Osteoblast (primary cell): Measurements from ENCODE around the gene GOLT1B. TPM values are rescaled to one million over a fixed set of nuclear protein-coding genes. Genes with fewer than 3 reads are reported as not detected.

Experiments used
- DNase-seq: peaks from one replicate; pipeline ENCODE4 v3.0.0; 2011; ENCODE audit warnings: low spot score, mixed read lengths; ENCODE audit not compliant: insufficient read length; ENCODE audit errors: missing footprints
- H2AFZ ChIP-seq: 2 replicates; pipeline ENCODE4 v1.6.0; 2011; ENCODE audit warnings: mild to moderate bottlenecking, low read length
- H3K27ac ChIP-seq: 2 replicates; pipeline ENCODE4 v1.5.1; 2011; ENCODE audit warnings: mild to moderate bottlenecking, low read depth, low read length, moderate library complexity
- H3K27me3 ChIP-seq: 2 replicates; pipeline ENCODE4 v1.6.0; 2012; ENCODE audit warnings: mild to moderate bottlenecking, control low read depth, inconsistent platforms, low read length, moderate library complexity; ENCODE audit not compliant: insufficient read depth
- H3K36me3 ChIP-seq: 2 replicates; pipeline ENCODE4 v1.5.1; 2011; ENCODE audit warnings: mild to moderate bottlenecking, low read length, control low read depth, moderate library complexity; ENCODE audit not compliant: insufficient read depth
- H3K4me1 ChIP-seq: 2 replicates; pipeline ENCODE4 v1.5.1; 2011; ENCODE audit warnings: mild to moderate bottlenecking, low read length, control low read depth, moderate library complexity; ENCODE audit not compliant: insufficient read depth
- H3K4me2 ChIP-seq: 2 replicates; pipeline ENCODE4 v1.6.0; 2011; ENCODE audit warnings: mild to moderate bottlenecking, low read length; ENCODE audit not compliant: insufficient read depth
- H3K4me3 ChIP-seq: fragments of 200-600 bp; sonication (generic); 3 replicates; pipeline ENCODE4 v1.5.1; 2012; ENCODE audit warnings: mild to moderate bottlenecking, low read length, inconsistent platforms; ENCODE audit not compliant: insufficient read depth
- H3K79me2 ChIP-seq: 2 replicates; pipeline ENCODE4 v1.6.0; 2012; ENCODE audit warnings: mild to moderate bottlenecking, low read length, control low read depth, inconsistent platforms; ENCODE audit not compliant: insufficient read depth
- H3K9me3 ChIP-seq: 2 replicates; pipeline ENCODE4 v1.5.1; 2011; ENCODE audit warnings: low read depth, low read length, control low read depth
- H4K20me1 ChIP-seq: 2 replicates; pipeline ENCODE4 v1.6.0; 2012; ENCODE audit warnings: mild to moderate bottlenecking, low read length, control low read depth; ENCODE audit not compliant: insufficient read depth
- total RNA-seq: library from RNA; depleted of rRNA; stranded (reverse); fragments of >200 nt; gene quantifications from 2 replicates; pipeline ENCODE4 v1.2.3, GENCODE V29; 2012
- TF ChIP-seq, protein P1 (sequence below): IDR thresholded peaks from 2 replicates; pipeline ENCODE4 v1.5.1; 2011; ENCODE audit warnings: mild to moderate bottlenecking, low read depth, low read length, moderate library complexity; ENCODE audit errors: extremely low read depth

Gene GOLT1B
- total RNA-seq, 1 donor, result 254 TPM

DNA sequence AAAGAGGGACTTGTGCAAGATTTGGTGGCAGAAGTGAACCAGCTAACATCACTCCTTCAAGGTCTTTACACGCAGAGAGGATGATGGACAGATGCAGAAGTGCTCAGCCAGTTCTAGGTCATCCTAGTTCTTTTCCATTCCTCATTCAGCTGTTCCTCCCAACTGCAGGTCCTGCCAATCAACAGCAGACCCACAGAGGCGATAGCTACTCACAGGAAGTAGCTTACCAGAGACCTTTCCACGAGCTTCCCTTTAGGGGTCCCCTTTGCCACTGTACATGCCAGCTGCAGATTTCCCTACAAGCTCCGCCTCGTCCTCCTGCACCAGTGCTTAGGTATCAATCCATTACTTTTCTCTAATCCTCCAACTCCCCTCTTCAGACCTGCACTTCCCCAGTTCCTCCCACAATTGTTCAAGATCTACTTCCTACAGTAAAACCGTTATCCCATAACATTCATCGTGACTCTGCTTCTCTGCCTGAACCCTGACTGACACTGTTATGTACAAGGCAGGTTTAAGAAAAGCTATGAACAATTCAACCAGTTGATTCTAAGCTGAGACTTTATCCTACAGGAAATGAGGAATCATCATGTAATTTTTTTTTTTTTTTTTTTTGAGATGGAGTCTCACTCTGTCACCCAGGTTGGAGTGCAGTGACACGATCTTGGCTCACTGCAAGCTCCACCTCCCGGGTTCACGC, 22.7 kb upstream of the GOLT1B start:
- H3K4me3 ChIP-seq, result no peak overlapping the region
- no peak overlapping the region for H2AFZ ChIP-seq
- H3K36me3 ChIP-seq, result peaks cover 68% of the 10 kb centered on the region
- no peak overlapping the region for H3K27ac ChIP-seq
- TF ChIP-seq, protein P1, sequence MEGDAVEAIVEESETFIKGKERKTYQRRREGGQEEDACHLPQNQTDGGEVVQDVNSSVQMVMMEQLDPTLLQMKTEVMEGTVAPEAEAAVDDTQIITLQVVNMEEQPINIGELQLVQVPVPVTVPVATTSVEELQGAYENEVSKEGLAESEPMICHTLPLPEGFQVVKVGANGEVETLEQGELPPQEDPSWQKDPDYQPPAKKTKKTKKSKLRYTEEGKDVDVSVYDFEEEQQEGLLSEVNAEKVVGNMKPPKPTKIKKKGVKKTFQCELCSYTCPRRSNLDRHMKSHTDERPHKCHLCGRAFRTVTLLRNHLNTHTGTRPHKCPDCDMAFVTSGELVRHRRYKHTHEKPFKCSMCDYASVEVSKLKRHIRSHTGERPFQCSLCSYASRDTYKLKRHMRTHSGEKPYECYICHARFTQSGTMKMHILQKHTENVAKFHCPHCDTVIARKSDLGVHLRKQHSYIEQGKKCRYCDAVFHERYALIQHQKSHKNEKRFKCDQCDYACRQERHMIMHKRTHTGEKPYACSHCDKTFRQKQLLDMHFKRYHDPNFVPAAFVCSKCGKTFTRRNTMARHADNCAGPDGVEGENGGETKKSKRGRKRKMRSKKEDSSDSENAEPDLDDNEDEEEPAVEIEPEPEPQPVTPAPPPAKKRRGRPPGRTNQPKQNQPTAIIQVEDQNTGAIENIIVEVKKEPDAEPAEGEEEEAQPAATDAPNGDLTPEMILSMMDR, result no peak
- H3K4me1 ChIP-seq, result no peaks in the 10 kb centered on the region
- no peak for DNase-seq
- H4K20me1 ChIP-seq, result no peaks in the 10 kb centered on the region
- H3K9me3 ChIP-seq, result no peaks in the 10 kb centered on the region
- H3K4me2 ChIP-seq, result no peak overlapping the region
- H3K79me2 ChIP-seq, result peaks cover 2% of the 10 kb centered on the region
- no peaks in the 10 kb centered on the region for H3K27me3 ChIP-seq

DNA sequence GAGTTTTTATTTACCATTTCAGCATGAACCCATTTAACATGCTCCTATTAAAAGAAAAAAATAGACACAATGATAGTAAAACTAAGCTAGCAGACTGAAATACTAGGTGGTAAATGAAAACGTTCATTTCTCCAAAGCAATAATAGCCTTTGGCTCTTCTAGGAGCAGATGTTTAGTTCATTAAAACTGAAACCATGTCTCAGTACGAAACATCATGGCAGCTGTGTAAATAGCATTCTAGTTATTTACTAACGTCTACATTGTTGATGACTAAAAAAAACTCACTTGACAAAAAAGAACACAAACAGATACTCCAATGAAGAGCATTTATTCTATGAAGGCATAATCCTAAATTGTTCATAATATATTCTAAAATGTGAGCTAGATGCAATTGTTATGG, 18.1 kb upstream of the GOLT1B start:
- Histone ChIP-seq H3K4me3 (no peak overlapping the region), H4K20me1 (no peaks in the 10 kb centered on the region), H3K27ac (no peak overlapping the region), H2AFZ (no peak overlapping the region), H3K9me3 (no peaks in the 10 kb centered on the region), H3K27me3 (no peaks in the 10 kb centered on the region), H3K4me1 (no peaks in the 10 kb centered on the region), H3K79me2 (peaks cover 7% of the 10 kb centered on the region), H3K4me2 (no peak overlapping the region), H3K36me3 (peaks cover 53% of the 10 kb centered on the region)
- no peak for DNase-seq
- TF ChIP-seq, protein P1, result no peak

DNA sequence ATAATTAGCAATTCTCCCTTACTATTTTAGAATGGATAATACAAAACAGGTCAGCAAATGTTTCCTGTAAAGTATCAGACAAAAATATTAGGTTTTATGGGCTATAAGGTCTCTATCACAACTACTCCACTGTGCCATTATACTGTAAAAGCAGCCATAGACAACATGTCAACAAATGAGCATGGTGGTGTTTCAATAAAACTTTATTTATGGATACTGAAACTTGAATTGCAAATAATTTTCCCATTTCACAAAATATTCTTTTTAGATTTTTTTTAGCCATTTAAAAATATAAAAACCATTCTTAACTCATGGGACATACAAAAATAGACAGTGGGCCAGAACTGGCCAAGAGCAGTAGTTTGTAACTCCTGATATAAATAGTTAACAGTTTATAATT, 15.6 kb upstream of the GOLT1B start:
- Histone ChIP-seq H3K4me1 (no peaks in the 10 kb centered on the region), H3K79me2 (peaks cover 9% of the 10 kb centered on the region), H3K9me3 (no peaks in the 10 kb centered on the region), H4K20me1 (no peaks in the 10 kb centered on the region), H2AFZ (no peak overlapping the region), H3K27ac (no peak overlapping the region), H3K36me3 (peaks cover 48% of the 10 kb centered on the region), H3K27me3 (no peaks in the 10 kb centered on the region), H3K4me3 (no peak overlapping the region), H3K4me2 (no peak overlapping the region)
- DNase-seq, result no peak
- TF ChIP-seq, protein P1, result no peak

DNA sequence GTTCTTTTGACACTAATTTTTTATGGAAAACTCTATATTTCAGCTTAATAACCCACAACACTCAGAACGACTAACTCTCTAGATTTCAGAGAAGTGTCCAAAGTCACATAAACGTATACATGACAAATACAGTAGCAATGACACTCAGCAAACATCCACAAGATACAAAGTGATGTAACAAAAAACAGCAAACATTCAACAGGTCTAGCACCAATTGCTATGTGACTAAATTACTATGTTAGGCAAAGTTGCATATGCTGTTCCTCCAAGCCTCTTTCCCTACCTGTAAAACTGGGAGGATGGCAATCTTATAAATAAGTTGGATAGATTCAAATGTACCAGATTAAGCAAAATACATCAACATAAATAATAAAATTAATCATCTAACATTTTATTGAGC, 1.8 kb upstream of the GOLT1B start:
- TF ChIP-seq, protein P1, result no peak
- Histone ChIP-seq H4K20me1 (peaks cover 33% of the 10 kb centered on the region), H3K4me3 (peak overlapping the region; percentile 95)

More for the DNA sequence above, 1.8 kb upstream of the GOLT1B start:
- H2AFZ ChIP-seq, result no peak overlapping the region
- no peaks in the 10 kb centered on the region for H3K9me3 ChIP-seq
- H3K27ac ChIP-seq, result no peak overlapping the region
- no peak for DNase-seq
- H3K36me3 ChIP-seq, result peaks cover 39% of the 10 kb centered on the region
- peaks cover 90% of the 10 kb centered on the region for H3K79me2 ChIP-seq
- H3K27me3 ChIP-seq, result no peaks in the 10 kb centered on the region
- peak overlapping the region; percentile 95 for H3K4me2 ChIP-seq
- H3K4me1 ChIP-seq, result peaks cover 28% of the 10 kb centered on the region
